ENCODE data around the gene KCNIP4.

Gene KCNIP4

DNA sequence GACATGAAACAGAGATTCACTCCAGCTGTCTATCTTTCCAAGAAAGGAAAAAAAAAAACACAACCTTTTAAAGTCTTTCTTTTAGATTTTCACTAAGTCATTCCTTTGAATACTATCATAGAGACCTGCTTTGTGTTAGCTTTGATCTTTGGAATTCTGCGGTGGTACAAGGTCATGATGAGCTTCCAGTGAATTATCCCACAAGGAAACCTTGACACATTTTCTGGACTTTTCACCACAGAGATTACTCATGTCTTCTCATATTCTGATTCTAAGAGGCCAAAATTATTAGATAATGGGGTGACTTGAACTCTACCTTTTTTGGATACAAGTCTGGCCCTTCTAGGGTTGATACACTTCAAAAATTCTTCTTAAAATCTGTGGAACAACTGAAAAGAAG is 1046.7 kb downstream of the KCNIP4 start:
- DNase-seq: no peak

DNA sequence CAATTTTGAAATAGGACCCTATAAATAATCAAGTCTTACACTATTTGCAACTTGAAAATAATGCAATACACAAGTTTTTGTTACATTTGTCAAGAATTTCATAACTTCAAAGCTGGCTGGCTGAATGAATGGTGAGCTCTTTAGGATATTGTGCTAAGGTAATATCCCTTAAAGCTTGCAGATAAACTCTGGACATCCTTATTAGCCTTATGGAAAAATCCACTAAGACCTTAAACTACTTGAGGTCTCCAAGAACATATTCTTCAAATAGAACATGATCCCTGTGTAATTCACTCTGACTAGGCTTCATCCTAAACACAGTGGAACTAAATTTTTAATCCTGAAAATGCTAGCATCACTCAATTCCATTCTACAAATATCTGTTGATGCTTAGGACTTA is 1049.0 kb downstream of the KCNIP4 start:
- no peak for DNase-seq

DNA sequence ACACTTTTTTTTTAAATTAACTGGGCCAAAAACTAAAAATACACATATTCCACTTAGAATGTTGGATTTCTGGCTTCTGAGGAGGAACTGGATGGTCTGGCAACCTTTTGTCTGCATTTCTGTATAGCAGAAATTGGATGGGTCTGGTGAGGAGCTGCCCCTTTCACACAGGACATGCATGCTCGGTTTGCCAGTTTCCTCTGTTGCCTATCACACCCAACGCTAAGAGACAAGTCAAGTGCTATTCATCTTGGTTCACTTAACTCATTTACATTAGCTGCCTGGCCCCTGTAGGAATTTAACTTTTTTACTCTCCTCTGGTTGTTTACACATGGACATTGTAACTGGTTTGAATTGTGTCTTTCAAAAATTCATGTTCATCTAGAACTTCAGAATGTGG is 1052.6 kb downstream of the KCNIP4 start:
- DNase-seq: no peak

DNA sequence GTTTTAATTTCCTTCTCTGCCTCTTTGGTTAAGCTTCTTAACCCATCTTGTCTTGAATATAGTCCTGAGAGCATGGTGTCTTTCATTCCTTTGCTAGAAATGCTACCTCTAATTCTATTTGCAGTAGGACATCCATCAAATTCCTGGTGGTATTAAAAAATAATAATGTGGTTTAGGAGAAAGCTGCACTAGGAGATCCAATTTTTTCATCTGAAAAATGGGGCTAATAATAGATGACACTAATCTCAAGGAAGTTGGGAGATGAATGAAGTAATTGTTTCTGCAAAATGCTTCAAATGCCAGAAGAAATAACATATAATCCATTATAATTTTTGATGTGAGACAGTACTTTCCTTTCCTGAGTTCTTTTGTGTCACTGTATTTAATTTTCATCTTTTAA is 1053.4 kb downstream of the KCNIP4 start:
- DNase-seq: no peak

GRCh38 chr4:20890761-20891160 is 1057.8 kb downstream of the KCNIP4 start:
- DNase-seq: no peak

DNA sequence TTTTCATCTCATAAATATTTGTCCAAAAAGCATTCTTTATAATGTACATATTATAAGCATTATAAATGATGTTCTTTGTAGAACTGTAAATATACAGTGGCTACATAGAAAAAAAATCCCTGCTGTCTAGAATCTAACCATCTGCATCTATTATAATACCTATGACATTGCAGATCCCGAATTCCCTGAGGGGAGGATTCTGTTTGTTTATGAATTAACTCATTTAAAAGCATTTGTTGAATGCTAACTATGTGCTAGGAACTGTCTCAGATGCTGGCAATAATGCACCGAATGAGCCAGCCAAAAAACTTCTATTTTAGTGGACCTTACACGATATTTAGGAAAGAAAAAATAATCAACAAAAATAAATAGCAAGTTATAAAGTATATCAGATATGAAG is 1058.7 kb downstream of the KCNIP4 start:
- no peak for DNase-seq

GRCh38 chr4:20883677-20884076 is 1064.9 kb downstream of the KCNIP4 start:
- no peak for DNase-seq

GRCh38 chr4:20883231-20883630 is 1065.3 kb downstream of the KCNIP4 start:
- no peak for DNase-seq

DNA sequence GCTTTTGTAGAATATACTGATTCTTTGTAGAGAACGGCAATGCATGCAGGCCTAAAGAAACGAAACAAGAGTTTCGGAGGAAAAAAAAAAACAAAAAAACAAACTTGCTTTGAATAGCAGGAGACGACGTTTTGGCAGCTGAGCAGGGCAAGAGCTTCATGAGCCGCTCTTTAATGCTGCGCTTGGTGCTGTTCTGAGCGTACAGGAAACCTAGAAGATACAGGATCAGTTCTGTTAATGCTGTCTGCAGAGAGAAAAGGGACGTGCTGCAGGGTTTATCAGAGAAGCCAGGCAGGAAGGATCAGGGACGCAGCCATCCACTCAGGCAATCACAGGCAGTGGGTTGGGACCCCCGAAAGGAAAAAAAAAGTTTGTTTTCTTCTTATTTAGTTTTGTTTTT is 1066.1 kb downstream of the KCNIP4 start:
- no peak for DNase-seq

- no peak for DNase-seq
Observed at GRCh38 chr4:20881658-20882057, 1066.9 kb downstream of the KCNIP4 start.

DNA sequence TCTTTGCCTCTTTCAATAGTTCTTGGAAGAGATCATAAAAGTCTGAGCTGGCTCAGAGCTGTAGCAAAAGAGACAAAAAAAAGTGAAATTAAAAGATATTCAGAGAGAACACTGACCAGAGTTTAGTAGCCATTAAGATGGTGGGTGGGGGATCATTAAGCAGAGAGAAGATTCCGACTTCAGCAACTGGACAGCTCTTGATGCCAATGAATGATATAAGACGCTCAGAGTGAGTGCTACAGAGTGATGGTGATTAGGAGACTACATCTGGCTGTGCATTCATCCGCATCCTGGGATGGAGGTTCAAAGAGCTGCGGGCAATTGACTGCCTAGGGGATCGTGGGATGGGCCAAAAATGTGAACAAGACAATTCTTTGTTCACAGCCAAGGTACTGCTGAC is 1069.8 kb downstream of the KCNIP4 start:
- DNase-seq: no peak

- DNase-seq: no peak
Observed at GRCh38 chr4:20870436-20870835, 1078.1 kb downstream of the KCNIP4 start.

GRCh38 chr4:20868108-20868507 is 1080.5 kb downstream of the KCNIP4 start:
- DNase-seq: no peak

GRCh38 chr4:20860878-20861277 is 1087.7 kb downstream of the KCNIP4 start:
- no peak for DNase-seq

DNA sequence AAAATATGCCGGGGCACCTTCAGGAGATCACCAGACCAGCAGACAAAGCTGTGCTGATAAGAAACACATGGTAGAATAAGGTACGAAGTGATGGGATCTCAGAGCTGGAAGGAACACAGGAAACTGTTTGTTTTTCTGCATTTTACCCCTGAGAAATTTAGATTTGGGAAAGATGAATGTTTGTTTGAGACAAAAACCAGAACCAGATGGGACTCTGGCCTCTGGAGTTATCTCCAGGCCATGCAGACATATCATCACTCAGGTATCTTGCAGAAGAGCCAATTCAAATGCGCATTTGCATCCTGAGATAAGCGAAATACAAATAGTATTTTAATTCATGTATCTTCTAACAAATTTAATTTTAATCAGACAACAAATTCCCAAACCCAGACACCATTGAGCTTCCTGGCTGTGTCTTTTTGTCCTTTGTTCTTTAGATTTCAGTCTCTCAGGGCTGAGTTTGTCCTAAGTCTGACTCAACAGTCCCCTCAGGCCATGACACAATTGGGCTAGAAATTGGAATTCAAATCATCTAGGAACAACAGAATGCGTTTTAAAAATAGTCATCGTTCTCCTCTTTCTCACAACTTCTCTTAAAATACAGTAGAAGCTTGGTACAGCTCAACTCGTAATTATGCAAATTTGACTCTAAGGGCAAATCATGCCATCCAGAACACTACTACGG is 1089.3 kb downstream of the KCNIP4 start:
- no peak for DNase-seq

- DNase-seq: no peak
Observed at GRCh38 chr4:20857081-20857480, 1091.5 kb downstream of the KCNIP4 start.

- no peak for DNase-seq
Observed at GRCh38 chr4:20847124-20847747, 1101.3 kb downstream of the KCNIP4 start.

GRCh38 chr4:20844311-20844710 is 1104.3 kb downstream of the KCNIP4 start:
- DNase-seq: no peak

DNA sequence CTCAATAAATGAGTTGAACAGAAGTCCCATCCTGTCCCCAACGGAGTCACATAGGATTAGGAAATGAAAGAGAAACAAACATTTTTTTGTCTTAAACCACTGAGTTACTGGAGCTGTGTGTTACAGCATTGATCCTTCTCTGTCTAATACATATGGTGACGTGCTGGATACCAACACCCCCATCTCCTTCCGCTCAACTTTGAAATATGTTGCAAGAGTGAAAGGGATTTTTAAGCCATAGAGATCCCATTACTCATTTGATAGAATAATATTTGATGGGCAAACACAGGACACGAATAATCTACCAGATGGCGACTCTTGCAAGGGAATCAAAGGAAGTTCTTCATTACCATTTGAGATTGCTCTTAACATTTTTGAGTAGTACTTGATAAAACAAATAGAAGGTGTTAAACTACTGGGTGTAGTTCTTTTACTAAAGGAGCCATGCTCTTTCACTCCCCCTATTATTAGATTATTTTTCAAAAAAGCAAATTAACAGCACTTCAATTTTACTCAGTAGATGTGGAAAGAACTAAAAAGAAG is 1107.9 kb downstream of the KCNIP4 start:
- no peak for DNase-seq

DNA sequence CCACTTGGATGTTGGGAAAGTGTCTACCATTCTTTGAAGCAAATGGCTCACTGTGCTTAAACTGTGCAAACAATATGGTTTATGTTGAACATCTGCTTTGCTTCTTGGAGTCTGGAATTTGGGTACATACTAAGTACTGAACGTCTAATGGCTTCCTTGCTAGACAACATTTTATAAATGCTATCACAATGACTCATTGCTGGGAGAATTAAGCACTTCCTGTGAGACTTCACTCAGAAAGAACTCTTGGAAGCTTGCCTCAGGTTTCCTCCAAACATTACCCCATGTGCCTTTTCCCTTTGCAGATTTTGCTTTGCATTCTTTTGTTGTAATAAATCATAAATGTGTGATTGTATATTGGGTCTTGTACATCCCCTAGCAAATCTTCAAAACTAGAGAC is 1108.6 kb downstream of the KCNIP4 start:
- DNase-seq: no peak

DNA sequence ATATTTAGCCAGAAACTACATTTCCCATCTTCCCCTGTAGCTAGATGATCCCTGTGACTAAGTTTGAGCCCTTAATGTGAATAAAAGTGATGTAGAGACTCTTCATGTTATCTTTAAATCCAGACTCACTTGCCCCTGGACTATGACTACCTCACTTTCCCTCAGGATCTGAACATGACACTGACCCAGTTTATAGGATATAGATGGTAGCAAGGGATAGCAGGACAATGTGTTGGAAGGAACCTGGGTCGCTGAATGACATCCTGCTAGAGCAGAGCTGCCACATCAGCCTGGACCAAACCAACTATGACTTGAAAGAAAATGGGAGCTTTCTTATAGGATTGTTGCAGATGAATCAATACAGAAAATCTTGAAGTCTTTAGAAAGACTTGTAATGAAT is 1110.1 kb downstream of the KCNIP4 start:
- no peak for DNase-seq

DNA sequence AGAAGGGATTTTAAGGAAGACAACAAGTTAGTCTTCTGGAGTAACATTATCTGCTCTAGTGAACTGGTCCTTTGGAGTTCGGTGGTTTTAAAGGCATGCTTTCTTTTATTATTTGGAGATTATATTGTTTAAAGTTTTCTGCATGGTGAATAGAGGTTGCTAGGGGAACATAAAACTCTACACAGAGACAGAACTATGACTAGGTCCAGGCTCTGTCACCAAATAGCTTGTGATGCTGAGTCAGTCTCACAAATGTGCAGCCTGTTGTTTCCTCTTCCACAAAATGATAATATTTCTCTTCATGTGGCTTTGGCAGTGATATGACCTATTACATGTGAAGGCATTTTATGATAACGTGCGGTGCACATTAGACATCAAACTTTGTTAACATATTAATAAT is 1115.7 kb downstream of the KCNIP4 start:
- DNase-seq: no peak

DNA sequence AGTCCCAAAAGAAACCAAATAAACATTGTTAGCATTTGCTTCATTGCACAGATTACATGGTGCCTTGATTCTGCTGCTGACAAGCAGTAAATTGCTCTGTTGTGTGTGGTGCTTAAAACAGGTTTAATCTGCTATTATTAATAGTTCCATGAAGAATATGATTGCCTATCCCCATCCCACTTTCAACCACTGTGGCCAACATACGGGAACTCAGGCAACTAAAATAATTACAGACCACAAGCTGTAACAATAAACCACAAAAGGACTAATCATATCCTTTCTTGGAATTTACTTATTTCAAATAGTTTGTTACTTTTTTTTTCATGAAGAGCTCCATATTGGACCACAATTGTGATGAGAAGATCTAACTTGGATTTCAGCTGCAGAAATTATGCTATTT is 1116.8 kb downstream of the KCNIP4 start:
- DNase-seq: no peak

- no peak for DNase-seq
Observed at GRCh38 chr4:20829617-20830357, 1118.8 kb downstream of the KCNIP4 start.
